IMR-90 (cell line): Measurements from ENCODE around the gene CNTN4. TPM values are rescaled to one million over a fixed set of nuclear protein-coding genes. Genes with fewer than 3 reads are reported as not detected.

Source experiments
- ATAC-seq: fragments of 200-7000 bp; cut with Tn5 transposase; 2 replicates; pipeline ENCODE4 v1.9.1; 2020; ENCODE audit warnings: low read depth, mild to moderate bottlenecking, moderate library complexity
- BruUV-seq: library from RNA; stranded (reverse); fragments of 400-500 nt; replicated peaks from 2 replicates; lab custom pipeline; 2021; lab: Mats Ljungman, UMichigan
- CTCF ChIA-PET: fragments of 300-600 bp; formaldehyde crosslinking; extraction: SDS; loops from one replicate; lab custom pipeline; 2021; ENCODE audit warnings: antibody characterized with exemption; lab: Yijun Ruan, JAX
- POLR2A ChIA-PET: fragments of 300-600 bp; sonication (Branson Sonifier 250); formaldehyde crosslinking; loops from one replicate; lab custom pipeline; 2022; ENCODE audit warnings: antibody characterized with exemption; ENCODE audit not compliant: unreplicated experiment; lab: Charles Lee
- DNase-seq: peaks from one replicate; pipeline ENCODE4 v3.0.0; 2013
- H2AFZ ChIP-seq: replicated peaks from 2 replicates; pipeline ENCODE3; 2013; ENCODE audit warnings: low read length, mild to moderate bottlenecking; ENCODE audit not compliant: poor library complexity
- H2AK5ac ChIP-seq: 2 replicates; pipeline ENCODE4 v1.6.1; 2013; ENCODE audit warnings: low read depth, low read length, inconsistent platforms
- H2AK9ac ChIP-seq: replicated peaks from 2 replicates; pipeline ENCODE3; 2013; ENCODE audit warnings: mild to moderate bottlenecking, low read depth, low read length, moderate library complexity; ENCODE audit not compliant: poor library complexity
- H2BK120ac ChIP-seq: 2 replicates; pipeline ENCODE4 v1.6.1; 2013; ENCODE audit warnings: low read depth, low read length, inconsistent platforms
- H2BK15ac ChIP-seq: 3 replicates; pipeline ENCODE4 v1.6.1; 2013; ENCODE audit warnings: low read depth, low read length, inconsistent platforms
- H2BK20ac ChIP-seq: 2 replicates; pipeline ENCODE4 v1.6.1; 2013; ENCODE audit warnings: low read depth, mild to moderate bottlenecking, inconsistent platforms, low read length, moderate library complexity
- H2BK5ac ChIP-seq: 2 replicates; pipeline ENCODE4 v1.6.1; 2013; ENCODE audit warnings: mild to moderate bottlenecking, low read depth, low read length, inconsistent platforms; ENCODE audit not compliant: poor library complexity, severe bottlenecking
- H3K14ac ChIP-seq: replicated peaks from 2 replicates; pipeline ENCODE4 v1.6.1; 2013; ENCODE audit warnings: low read depth, low read length, inconsistent platforms
- H3K18ac ChIP-seq: 2 replicates; pipeline ENCODE4 v1.6.1; 2013; ENCODE audit warnings: low read depth, low read length, control low read depth
- H3K23ac ChIP-seq: 2 replicates; pipeline ENCODE4 v1.6.1; 2013; ENCODE audit warnings: low read depth, low read length, inconsistent platforms
- H3K27ac ChIP-seq: 2 replicates; pipeline ENCODE4 v1.5.1; 2013; ENCODE audit warnings: mild to moderate bottlenecking, control low read depth, low read length; ENCODE audit not compliant: insufficient read depth
- H3K27me3 ChIP-seq: 2 replicates; pipeline ENCODE4 v1.6.1; 2013; ENCODE audit warnings: low read length; ENCODE audit not compliant: control insufficient read depth, insufficient read depth
- H3K36me3 ChIP-seq: 2 replicates; pipeline ENCODE4 v1.6.1; 2013; ENCODE audit warnings: low read length, mixed read lengths; ENCODE audit not compliant: control insufficient read depth, insufficient read depth
- H3K4ac ChIP-seq: 2 replicates; pipeline ENCODE4 v1.6.1; 2013; ENCODE audit warnings: low read depth, low read length, inconsistent platforms
- H3K4me1 ChIP-seq: 2 replicates; pipeline ENCODE4 v1.6.1; 2013; ENCODE audit warnings: low read length, mixed read lengths; ENCODE audit not compliant: control insufficient read depth, insufficient read depth
- H3K4me2 ChIP-seq: 2 replicates; pipeline ENCODE4 v1.6.1; 2013; ENCODE audit warnings: low read depth, mild to moderate bottlenecking, control low read depth, low read length, moderate library complexity
- H3K4me3 ChIP-seq: 2 replicates; pipeline ENCODE4 v1.5.1; 2013; ENCODE audit warnings: low read depth, mild to moderate bottlenecking, control low read depth, low read length, moderate library complexity; ENCODE audit not compliant: insufficient read depth
- H3K56ac ChIP-seq: 2 replicates; pipeline ENCODE4 v1.6.1; 2013; ENCODE audit warnings: low read length, inconsistent platforms; ENCODE audit not compliant: insufficient read depth; ENCODE audit errors: extremely low read depth
- H3K79me1 ChIP-seq, 2 experiments: 2 replicates each; pipeline ENCODE4 v1.6.1; 2013; ENCODE audit warnings: low read length in 2 of 2, inconsistent platforms in 1 of 2, low read depth in 1 of 2
- H3K9ac ChIP-seq: 2 replicates; pipeline ENCODE4 v1.6.1; 2013; ENCODE audit warnings: low read depth, low read length, control low read depth
- H3K9me1 ChIP-seq: 2 replicates; pipeline ENCODE4 v1.6.1; 2013; ENCODE audit warnings: low read length, inconsistent platforms; ENCODE audit not compliant: insufficient read depth
- H3K9me3 ChIP-seq: 2 replicates; pipeline ENCODE4 v1.6.1; 2013; ENCODE audit warnings: low read length; ENCODE audit not compliant: control insufficient read depth, insufficient read depth
- H4K20me1 ChIP-seq: 2 replicates; pipeline ENCODE4 v1.6.1; 2013; ENCODE audit warnings: low read length, inconsistent platforms; ENCODE audit not compliant: insufficient read depth
- H4K5ac ChIP-seq: 2 replicates; pipeline ENCODE4 v1.6.1; 2013; ENCODE audit warnings: mild to moderate bottlenecking, low read depth, low read length, control low read depth
- H4K8ac ChIP-seq, 2 experiments: 2 replicates each; pipeline ENCODE4 v1.6.1; 2013; ENCODE audit warnings: low read depth in 2 of 2, low read length in 2 of 2, control low read depth in 1 of 2, inconsistent platforms in 1 of 2
- H4K91ac ChIP-seq: 2 replicates; pipeline ENCODE4 v1.6.1; 2013; ENCODE audit warnings: low read depth, low read length, inconsistent platforms; ENCODE audit not compliant: insufficient read depth
- BHLHE40 ChIP-seq: fragments of 150-350 bp; IDR thresholded peaks from 2 replicates; pipeline ENCODE4 v1.6.1; 2016; ENCODE audit warnings: mild to moderate bottlenecking, low read depth, low read length
- MAFK ChIP-seq: IDR thresholded peaks from 2 replicates; pipeline ENCODE4 v1.6.1; 2012; ENCODE audit warnings: low read depth, low read length, improper control_type of control experiment
- RAD21 ChIP-seq: IDR thresholded peaks from 2 replicates; pipeline ENCODE4 v1.6.1; 2012; ENCODE audit warnings: low read length, improper control_type of control experiment
- RCOR1 ChIP-seq: IDR thresholded peaks from 2 replicates; pipeline ENCODE4 v1.6.1; 2012; ENCODE audit warnings: mild to moderate bottlenecking, low read length, improper control_type of control experiment; ENCODE audit not compliant: insufficient replicate concordance
- SMC3 ChIP-seq: fragments of 150-350 bp; IDR thresholded peaks from 2 replicates; pipeline ENCODE4 v1.6.1; 2016; ENCODE audit warnings: low read depth, mild to moderate bottlenecking, antibody characterized with exemption, low read length, moderate library complexity
- WGBS, 2 experiments: methylation state at CpG; one replicate each; pipeline versions ENCODE4 v1.1.5 to v1.1.7; 2013; ENCODE audit warnings: missing lambda C conversion rate in 2 of 2; ENCODE audit not compliant: insufficient read length in 1 of 2; ENCODE audit errors: extremely low coverage in 2 of 2; 5-methylcytosine and 5-hydroxymethylcytosine counted together
- dilution Hi-C: fragments of 300-500 bp; cut with HindIII; formaldehyde crosslinking; loops from one replicate; pipeline ENCODE4 v1.14.3; 2018; ENCODE audit warnings: low sequenced_read_pairs; ENCODE audit not compliant: unreplicated experiment
- in situ Hi-C: fragments of 300-500 bp; cut with MboI; formaldehyde crosslinking; loops from 3 replicates; pipeline ENCODE4 v1.14.3; 2019; ENCODE audit warnings: low sequenced_read_pairs, inconsistent platforms, mixed read lengths
- intact Hi-C: fragments of 100-400 bp; cut with micrococcal nuclease; formaldehyde crosslinking; loops from 2 replicates; pipeline ENCODE4 v1.10.0; 2022
- polyA plus RNA-seq, 3 experiments: library from polyadenylated mRNA; depleted of rRNA; stranded (reverse); fragments of >200 nt; gene quantifications; 2 replicates each; pipeline ENCODE4 v1.2.3, GENCODE V29; 2012; ENCODE audit warnings: low replicate concordance in 1 of 3
- total RNA-seq: library from RNA; depleted of rRNA; stranded (reverse); fragments of >200 nt; gene quantifications from 2 replicates; pipeline ENCODE4 v1.2.3, GENCODE V29; 2012
- TF ChIP-seq, protein P1 (sequence below): conservative IDR thresholded peaks from 2 replicates; pipeline ENCODE4 v1.5.1; 2012; ENCODE audit warnings: mild to moderate bottlenecking, low read depth, low read length, improper control_type of control experiment

The CNTN4 gene
- total and polyA plus RNA-seq, 2 of the 4 experiments (the other 2 are of a cell fraction), result under 0.01 TPM; not detected in 1

DNA sequence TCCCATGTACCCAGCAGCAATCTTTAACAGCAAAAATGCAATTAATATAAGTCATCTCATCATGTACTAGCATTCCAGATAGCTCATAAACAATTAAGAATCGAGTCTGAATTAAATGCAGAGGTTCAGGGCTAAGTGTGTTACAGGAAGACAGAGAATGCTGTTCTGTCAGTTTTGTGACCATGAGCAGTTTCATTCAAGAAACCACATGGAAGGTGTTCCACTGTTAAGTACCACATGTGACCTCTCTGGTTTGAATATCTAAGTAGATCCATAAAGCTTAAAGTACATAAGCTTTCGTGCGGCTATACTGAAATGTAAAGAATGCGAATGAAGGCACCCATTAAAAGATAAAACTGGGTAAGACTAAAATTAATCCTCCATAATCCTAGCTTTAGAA lies 739.2 kb downstream of the CNTN4 start:
- DNase-seq (no peak), ATAC-seq (no peak)
- H3K4me1 ChIP-seq, result no peaks in the 10 kb centered on the region
- dilution Hi-C loops, result no loop called here
- H2AK5ac ChIP-seq, result no peak overlapping the region
- no peaks in the 10 kb centered on the region for H3K27me3 ChIP-seq
- no peak for TF ChIP-seq RAD21
- no peak for TF ChIP-seq BHLHE40
- TF ChIP-seq, protein P1, sequence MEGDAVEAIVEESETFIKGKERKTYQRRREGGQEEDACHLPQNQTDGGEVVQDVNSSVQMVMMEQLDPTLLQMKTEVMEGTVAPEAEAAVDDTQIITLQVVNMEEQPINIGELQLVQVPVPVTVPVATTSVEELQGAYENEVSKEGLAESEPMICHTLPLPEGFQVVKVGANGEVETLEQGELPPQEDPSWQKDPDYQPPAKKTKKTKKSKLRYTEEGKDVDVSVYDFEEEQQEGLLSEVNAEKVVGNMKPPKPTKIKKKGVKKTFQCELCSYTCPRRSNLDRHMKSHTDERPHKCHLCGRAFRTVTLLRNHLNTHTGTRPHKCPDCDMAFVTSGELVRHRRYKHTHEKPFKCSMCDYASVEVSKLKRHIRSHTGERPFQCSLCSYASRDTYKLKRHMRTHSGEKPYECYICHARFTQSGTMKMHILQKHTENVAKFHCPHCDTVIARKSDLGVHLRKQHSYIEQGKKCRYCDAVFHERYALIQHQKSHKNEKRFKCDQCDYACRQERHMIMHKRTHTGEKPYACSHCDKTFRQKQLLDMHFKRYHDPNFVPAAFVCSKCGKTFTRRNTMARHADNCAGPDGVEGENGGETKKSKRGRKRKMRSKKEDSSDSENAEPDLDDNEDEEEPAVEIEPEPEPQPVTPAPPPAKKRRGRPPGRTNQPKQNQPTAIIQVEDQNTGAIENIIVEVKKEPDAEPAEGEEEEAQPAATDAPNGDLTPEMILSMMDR, result no peak
- TF ChIP-seq MAFK, result no peak
- no peak for TF ChIP-seq RCOR1
- TF ChIP-seq SMC3, result no peak
- H2BK20ac ChIP-seq, result no peak overlapping the region
- ChIA-PET CTCF (no interaction called here), POLR2A (no interaction called here)
- peaks cover 5% of the 10 kb centered on the region for H3K9me3 ChIP-seq
- H2BK5ac ChIP-seq, result no peak overlapping the region
- in situ Hi-C loops, result no loop called here
- no peak overlapping the region for H3K18ac ChIP-seq
- H3K56ac ChIP-seq, result no peak overlapping the region
- H3K9ac ChIP-seq, result no peak overlapping the region
- no peak overlapping the region for H2BK120ac ChIP-seq
- no peak overlapping the region for H3K27ac ChIP-seq
- H3K36me3 ChIP-seq, result no peaks in the 10 kb centered on the region
- no peak overlapping the region for H2AK9ac ChIP-seq
- H3K79me1 ChIP-seq, result no peaks in the 10 kb centered on the region
- BruUV-seq, result no TSS peak
- H4K20me1 ChIP-seq, result no peaks in the 10 kb centered on the region
- no peak overlapping the region for H3K14ac ChIP-seq
- H2AFZ ChIP-seq, result no peak overlapping the region
- no peak overlapping the region for H3K4ac ChIP-seq
- no CpG with 5 or more reads among the region's 4 CpGs for WGBS, 2 experiments
- no peak overlapping the region for H3K4me3 ChIP-seq
- H3K4me2 ChIP-seq, result no peak overlapping the region
- H3K23ac ChIP-seq, result no peak overlapping the region
- no peak overlapping the region for H2BK15ac ChIP-seq
- H3K9me1 ChIP-seq, result no peaks in the 10 kb centered on the region
- intact Hi-C loops, result no loop called here
- no peak overlapping the region for H4K8ac ChIP-seq
- no peak overlapping the region for H4K5ac ChIP-seq
- no peak overlapping the region for H4K91ac ChIP-seq
